ENCODE measurements around the gene CKAP4. TPM values are rescaled to one million over a fixed set of nuclear protein-coding genes. Genes with fewer than 3 reads are reported as not detected.

CKAP4 gene
- total RNA-seq, 1 donor from 2014 or later = 40.3 TPM

DNA sequence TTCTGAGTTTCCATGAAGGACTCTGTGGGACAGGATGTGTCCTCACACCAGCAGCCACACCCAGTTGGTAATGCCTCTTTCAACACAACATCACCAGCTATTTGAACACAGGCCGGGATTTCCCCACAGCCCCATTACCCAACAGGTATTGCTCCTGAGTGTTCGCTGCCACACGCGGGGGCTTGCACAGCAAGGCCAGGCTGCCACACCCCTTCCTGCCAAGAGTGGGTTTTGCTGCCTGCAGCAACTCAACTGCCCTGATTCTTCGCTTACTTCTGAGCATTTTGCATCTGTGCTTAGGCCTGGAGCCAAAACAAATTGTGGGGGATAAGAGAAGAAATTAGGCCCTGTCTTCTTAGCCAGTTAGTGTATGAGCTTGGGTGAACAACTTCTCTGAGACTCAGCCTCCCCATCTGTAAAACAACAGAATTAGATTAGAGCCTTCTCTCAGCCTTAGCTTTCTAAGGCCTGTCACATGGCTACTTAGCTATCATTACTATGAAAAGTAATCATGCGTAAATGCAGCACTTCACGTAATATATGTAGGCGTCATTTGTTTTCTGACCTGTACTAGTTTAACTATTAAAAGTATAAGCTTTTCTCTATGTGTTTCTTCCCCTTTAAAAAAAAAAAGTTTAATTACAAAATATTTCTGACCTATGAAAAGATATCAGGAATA is 20.0 kb downstream of the CKAP4 start:
- peak; percentile 84 for ATAC-seq
- no peaks in the 10 kb centered on the region for H3K36me3 ChIP-seq
- no peak overlapping the region for H3K4me3 ChIP-seq
- no peaks in the 10 kb centered on the region for H3K27me3 ChIP-seq
- TF ChIP-seq, protein P1, sequence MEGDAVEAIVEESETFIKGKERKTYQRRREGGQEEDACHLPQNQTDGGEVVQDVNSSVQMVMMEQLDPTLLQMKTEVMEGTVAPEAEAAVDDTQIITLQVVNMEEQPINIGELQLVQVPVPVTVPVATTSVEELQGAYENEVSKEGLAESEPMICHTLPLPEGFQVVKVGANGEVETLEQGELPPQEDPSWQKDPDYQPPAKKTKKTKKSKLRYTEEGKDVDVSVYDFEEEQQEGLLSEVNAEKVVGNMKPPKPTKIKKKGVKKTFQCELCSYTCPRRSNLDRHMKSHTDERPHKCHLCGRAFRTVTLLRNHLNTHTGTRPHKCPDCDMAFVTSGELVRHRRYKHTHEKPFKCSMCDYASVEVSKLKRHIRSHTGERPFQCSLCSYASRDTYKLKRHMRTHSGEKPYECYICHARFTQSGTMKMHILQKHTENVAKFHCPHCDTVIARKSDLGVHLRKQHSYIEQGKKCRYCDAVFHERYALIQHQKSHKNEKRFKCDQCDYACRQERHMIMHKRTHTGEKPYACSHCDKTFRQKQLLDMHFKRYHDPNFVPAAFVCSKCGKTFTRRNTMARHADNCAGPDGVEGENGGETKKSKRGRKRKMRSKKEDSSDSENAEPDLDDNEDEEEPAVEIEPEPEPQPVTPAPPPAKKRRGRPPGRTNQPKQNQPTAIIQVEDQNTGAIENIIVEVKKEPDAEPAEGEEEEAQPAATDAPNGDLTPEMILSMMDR (IDR thresholded peaks at IDR 0.05) = no peak
- intact Hi-C loops (cut with DNase I) = loop anchor here (5.0 to 10.0 kb wide), 2 partner anchors 55 to 803 kb away; no protein-coding TSS in a partner anchor
- peak; percentile 89 for DNase-seq
- peak overlapping the region; percentile 53 for H3K27ac ChIP-seq
- H3K4me1 ChIP-seq = peaks cover 10% of the 10 kb centered on the region
- H3K9me3 ChIP-seq = no peaks in the 10 kb centered on the region

DNA sequence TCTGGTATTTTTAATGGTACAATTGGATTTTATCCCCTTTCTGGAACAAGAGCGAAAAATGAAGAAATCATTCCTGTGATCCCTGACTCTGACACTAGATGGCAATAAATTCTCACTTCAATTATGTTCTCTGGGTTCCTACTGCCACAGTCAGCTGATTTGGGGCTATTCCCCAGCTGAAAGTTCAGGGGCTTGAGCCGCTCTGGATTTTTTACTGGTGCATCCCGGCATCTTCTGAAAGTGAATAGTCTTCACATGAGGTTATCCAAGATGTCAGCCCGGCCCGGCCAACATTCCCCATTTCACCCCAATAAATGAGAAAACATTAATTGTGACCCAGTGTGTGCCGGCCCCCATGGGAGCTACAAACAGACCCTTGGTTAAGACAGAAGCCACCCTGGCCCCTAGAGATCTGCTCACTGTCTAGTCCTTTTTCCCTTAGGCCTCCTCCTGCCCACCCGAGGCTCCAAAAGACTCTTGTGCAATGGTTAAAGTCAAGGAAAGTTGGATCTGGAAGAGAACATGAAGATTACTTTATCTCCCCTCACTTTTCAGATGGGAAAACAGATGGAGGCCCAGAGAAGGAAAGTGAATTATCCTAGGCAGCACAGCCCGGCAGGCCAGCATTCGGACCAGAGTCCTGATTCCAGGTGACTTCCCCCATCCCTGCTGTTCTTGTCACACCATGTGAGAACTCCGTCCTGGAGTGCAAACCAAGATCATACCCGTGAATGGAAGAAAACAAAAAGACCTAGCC is 20.8 kb downstream of the CKAP4 start:
- ATAC-seq = peak; percentile 81

DNA sequence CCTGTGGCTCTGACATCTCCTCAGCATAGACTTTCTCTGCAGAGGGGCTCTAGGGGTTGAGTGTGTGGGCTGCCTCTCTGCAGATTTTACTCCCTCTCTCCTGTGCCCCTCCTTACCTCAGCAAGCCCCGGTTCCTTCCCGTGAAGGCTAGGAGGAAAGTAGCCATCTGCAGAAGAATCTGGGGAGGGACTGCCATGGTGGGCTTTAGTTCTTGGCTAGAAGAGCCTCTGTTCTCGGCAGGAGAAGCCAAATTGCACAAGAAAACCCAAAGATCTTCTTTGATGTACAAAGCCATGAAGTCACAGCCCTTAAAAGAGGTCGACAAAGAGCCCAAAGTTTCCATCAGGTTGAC is 23.5 kb downstream of the CKAP4 start:
- Histone ChIP-seq H3K9me3 (no peaks in the 10 kb centered on the region), H3K27ac (no peak overlapping the region), H3K4me1 (peaks cover 10% of the 10 kb centered on the region), H3K36me3 (no peaks in the 10 kb centered on the region), H3K4me3 (no peak overlapping the region), H3K27me3 (no peaks in the 10 kb centered on the region)
- TF ChIP-seq, protein P1 (IDR thresholded peaks at IDR 0.05) = peak; percentile 1
- DNase-seq (no peak), ATAC-seq (no peak)
- intact Hi-C loops (cut with DNase I) = loop anchor here (10.0 kb wide), 1 partner anchor 800 kb away; no protein-coding TSS in a partner anchor

More for the DNA sequence above, 20.8 kb downstream of the CKAP4 start:
- H3K4me1 ChIP-seq = peaks cover 10% of the 10 kb centered on the region
- H3K27me3 ChIP-seq = no peaks in the 10 kb centered on the region
- intact Hi-C loops (cut with DNase I) = loop anchor here (5.0 to 10.0 kb wide), 2 partner anchors 55 to 802 kb away; no protein-coding TSS in a partner anchor
- H3K27ac ChIP-seq = peak overlapping the region; percentile 53
- TF ChIP-seq, protein P1 (IDR thresholded peaks at IDR 0.05) = peak; percentile 79
- no peak overlapping the region for H3K4me3 ChIP-seq
- no peak for DNase-seq
- H3K9me3 ChIP-seq = no peaks in the 10 kb centered on the region
- no peaks in the 10 kb centered on the region for H3K36me3 ChIP-seq

DNA sequence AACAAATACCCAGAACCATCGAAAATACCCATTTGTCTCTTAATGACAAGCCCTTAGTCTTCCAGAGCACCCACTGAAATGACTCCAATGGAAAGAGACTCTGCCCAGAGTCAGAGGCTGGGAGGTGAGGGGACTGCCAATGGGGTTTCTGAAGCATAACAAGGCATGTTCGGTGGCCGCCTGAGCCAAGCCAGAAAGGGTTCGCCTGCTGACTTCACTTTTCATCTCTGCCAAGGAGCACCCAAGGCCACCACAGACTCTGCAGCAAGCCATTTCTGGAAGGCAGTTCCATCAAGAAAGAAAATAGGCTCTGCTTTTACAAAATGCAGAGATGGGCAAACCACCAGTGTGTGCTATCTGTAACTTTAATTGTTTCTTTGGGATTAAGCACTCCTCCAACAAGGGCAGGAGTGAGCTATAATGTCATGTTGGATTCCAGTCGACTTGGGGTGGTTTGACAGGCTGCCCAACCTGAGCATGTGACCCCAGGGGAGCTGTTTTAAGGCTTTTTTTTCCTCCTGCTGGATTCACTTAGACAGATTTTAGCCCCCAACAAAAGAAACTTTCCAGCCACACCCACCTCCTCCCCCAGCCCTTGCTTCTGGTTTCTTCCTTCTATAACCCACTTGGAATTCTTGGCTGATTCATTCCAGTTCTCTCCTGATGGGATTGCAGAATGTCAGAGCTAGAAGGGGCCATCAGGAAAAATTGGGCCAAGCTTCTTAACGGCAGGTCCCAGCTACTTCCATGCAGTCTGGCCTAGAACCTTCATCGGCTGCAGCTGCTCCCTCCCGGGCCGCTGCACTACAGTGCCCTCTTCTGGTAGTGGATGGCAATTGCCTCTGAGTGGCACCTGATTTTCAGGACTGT is 24.1 kb downstream of the CKAP4 start:
- intact Hi-C loops (cut with DNase I) = loop anchor here (10.0 kb wide), 1 partner anchor 799 kb away; no protein-coding TSS in a partner anchor
- no peak overlapping the region for H3K27ac ChIP-seq

DNA sequence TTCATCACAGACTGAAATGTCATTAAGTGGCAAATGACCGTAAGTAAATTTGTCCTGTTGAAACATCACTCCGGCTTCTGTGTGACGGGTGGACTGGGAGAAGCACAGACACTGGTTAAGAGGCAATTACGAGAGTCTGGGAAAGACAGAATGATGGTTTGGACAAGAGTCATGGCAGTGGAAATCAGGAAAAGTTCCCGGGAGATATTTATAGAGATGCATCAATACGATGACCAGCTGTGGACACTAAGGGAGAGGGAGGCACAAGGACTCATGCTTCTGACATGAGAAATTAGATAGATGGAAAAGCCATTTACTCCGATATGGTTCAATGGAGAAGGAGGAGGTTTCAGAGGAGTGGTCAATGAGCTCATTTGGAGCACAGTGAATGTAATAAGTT is 27.3 kb downstream of the CKAP4 start:
- Histone ChIP-seq H3K4me1 (peaks cover 5% of the 10 kb centered on the region), H3K27ac (no peak overlapping the region), H3K27me3 (no peaks in the 10 kb centered on the region), H3K36me3 (no peaks in the 10 kb centered on the region), H3K9me3 (peaks cover 4% of the 10 kb centered on the region), H3K4me3 (no peak overlapping the region)
- intact Hi-C loops (cut with DNase I) = loop anchor here (10.0 kb wide), 1 partner anchor 796 kb away; no protein-coding TSS in a partner anchor
- no peak for ATAC-seq
- TF ChIP-seq, protein P1 (IDR thresholded peaks at IDR 0.05) = no peak
- no peak for DNase-seq

More for the DNA sequence above, 24.1 kb downstream of the CKAP4 start:
- Histone ChIP-seq H3K4me3 (no peak overlapping the region), H3K4me1 (peaks cover 10% of the 10 kb centered on the region), H3K36me3 (no peaks in the 10 kb centered on the region), H3K9me3 (no peaks in the 10 kb centered on the region), H3K27me3 (no peaks in the 10 kb centered on the region)
- peak; percentile 76 for DNase-seq
- peak; percentile 88 for ATAC-seq
- TF ChIP-seq, protein P1 (IDR thresholded peaks at IDR 0.05) = peak; percentile 96
